Measurements from ENCODE around the gene ACOT12.
"Not testable (repeated sequence)": the region's sequence is repeated elsewhere in the genome, so short reads cannot be mapped to it uniquely, and the experiment has no call there.

DNA sequence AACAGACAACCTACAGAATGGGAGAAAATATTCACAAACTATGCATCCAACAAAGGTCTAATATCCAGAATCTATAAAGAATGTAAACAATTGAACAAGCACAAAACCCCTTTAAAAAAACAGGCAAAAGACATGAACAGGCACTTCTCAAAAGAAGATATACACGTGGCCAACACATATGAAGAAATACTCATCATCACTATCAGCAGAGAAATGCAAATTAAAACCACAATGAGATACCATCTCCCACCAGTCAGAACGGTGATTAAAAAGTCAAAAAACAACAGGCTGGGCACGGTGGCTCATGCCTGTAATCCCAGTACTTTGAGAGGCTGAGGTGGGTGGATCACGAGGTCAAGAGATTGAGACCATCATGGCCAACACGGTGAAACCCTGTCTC is 99.9 kb downstream of the ACOT12 start:
- TF ChIP-seq POLR2A, EP300 (IDR thresholded peaks at IDR 0.05): not testable (repeated sequence)
